Activated naive CD4-positive, alpha-beta T cell treated with anti-CD3 and anti-CD28 coated beads, Interleukin-2, amount 50 U/mL, for 16 hours (primary cell): Measurements from ENCODE around the gene POU4F1.
"Not testable (repeated sequence)": the region's sequence is repeated elsewhere in the genome, so short reads cannot be mapped to it uniquely, and the experiment has no call there.

Experiments used
- DNase-seq: peaks from one replicate; pipeline ENCODE4 v3.0.0-alpha.2; 2020

Gene POU4F1

DNA sequence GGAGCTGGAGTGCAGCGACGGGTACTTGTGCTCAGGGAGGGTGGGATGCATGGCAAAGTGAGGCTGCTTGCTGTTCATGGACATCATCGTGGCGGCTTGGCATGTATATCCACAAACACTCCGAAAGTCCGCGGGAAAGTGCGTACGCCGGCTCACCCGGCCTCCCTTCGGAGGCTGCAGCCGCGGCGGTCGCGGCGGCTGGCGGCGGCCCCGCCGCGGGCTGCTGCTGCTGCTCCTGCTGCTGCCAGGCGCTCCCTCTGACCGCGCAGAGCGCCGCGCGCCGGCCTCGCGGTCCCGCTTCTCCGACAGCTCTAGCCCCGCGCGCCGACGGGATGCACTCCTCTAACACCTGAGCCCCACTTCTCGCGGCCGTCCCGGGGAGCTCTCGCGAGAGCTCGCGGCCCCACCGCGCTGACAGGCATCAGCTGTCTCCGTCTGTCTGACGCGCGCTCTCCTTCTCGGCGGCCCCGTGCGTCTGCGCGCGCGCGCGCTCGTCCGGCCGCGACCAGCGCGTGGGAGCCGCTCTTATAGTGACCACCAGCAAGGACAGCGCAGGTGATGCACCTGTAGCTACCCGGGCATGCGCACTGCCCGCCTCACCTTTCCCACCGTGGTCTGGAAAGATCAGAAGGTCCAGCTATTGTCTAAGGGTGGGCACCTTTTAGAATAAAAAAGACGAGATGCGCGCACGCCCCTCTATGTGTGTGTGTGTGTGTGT lies at the start of gene POU4F1:
TSS of gene POU4F1 (minus strand) at position 313 of the 718 bp plus-strand sequence. CDS start at position 87, 226 bp downstream.
- DNase-seq, result peak; percentile 61

DNA sequence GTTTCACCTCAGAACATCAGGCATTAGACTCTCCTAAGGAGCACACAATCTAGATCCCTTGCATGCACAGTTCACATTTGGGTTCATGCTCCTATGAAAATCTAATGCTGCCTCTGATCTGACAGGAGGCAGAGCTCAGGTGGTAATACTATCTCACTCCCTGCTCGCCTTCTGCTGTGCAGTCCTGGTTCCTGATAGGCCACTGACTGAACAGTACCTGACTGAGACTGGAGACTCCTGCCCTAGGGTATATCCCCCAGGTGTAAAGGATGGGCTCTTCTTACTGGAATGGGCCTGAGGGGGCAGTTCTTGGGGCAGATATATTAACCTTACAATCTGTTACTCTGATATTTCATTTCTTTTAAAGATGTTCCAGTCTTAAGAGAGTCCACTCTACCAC lies 49.3 kb upstream of the POU4F1 start:
- no peak for DNase-seq

- DNase-seq, result no peak
Observed at GRCh38 chr13:78650717-78651083, 47.3 kb upstream of the POU4F1 start.

DNA sequence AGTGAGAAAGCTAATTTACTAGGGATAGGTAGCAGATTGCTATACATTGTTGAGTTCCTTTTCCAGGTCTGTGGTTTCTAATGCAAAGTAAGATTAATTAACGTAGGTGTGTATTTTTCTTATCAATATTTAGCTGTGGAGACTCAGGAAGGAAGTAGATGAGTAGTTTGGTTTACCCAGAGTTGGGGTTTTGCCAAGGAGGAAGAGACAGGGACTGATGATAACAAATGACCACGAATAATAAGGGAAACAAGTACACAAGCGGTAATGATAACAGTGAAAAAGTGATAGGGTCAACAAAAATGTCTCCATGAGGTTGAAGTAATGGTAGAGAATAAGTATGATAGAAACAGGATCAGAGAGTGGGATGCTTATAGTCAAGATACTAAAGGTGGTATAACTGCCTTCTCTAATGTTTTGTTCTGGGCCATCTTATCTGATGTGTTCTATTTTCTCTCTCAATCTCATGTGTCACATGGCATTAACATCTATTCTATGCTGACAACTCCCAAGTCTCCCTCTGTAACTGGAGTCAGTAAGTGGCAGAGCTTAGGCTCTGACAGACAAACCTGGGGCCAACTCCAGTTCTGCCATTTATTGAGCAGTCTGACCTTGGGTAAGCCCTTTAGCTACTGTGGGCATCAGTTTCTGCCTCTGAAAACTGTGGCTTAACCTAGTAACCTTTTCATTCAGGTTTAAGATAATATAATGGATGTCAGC lies 46.8 kb upstream of the POU4F1 start:
- no peak for DNase-seq

- not testable (repeated sequence) for DNase-seq
Observed at GRCh38 chr13:78647109-78647678, 43.8 kb upstream of the POU4F1 start.

DNA sequence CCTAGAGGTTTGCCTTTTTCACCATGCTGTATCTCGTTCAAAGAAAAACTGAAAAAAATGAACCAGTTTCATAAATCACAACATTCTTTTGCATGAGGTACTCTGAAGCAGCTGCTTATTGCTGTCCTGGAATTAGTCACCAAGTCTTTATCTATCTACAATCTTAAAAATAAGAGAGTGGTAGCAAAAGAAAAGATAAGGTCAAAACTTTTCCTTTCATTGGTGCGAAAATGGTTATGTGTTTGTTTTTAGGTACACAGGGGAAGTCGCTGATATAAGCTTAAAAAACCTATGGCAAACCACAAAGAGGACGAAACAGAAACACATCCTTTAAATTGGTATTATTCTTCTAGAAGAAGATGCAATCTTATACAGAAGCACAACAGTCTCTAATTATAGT lies 34.9 kb upstream of the POU4F1 start:
- no peak for DNase-seq

DNA sequence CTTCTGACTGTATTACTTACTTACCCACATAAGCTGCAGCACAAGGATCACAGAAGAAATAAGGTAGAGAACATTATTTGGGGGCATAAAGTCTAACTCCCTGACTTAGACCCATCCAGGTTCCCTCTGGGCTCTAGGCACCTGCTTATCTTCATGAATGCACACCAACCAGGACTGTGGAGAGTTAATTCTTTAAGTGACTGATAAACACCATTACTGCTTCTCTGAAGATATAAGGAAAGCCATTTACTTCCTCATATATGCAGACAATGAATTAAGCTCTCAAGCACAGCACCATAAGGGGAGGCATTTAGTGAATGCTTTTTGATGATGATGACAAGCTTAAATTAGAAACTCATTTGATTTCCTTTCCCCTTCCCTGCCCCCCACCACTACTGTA lies 33.1 kb upstream of the POU4F1 start:
- no peak for DNase-seq

GRCh38 chr13:78632996-78633395 lies 29.6 kb upstream of the POU4F1 start:
- no peak for DNase-seq

DNA sequence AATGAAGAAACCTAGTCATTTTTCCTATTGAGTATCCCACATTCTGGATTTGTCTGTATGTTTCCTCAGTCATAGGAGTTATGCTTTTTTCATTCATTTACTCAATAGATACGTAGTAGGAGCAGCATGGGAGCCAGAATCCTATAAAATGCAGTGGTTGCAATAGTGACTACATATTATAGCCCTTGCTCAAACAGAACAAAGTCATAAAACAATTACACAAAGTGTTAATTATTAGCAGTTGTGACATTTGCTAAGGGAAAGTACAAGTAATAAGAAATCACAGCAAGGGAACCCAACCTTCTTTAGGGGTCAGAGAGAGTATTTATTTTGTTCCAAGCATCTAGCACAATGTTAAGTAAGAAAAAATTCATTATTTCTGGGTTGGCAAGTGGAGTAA lies 27.7 kb upstream of the POU4F1 start:
- DNase-seq, result no peak

- no peak for DNase-seq
Observed at GRCh38 chr13:78630511-78630910, 27.2 kb upstream of the POU4F1 start.

DNA sequence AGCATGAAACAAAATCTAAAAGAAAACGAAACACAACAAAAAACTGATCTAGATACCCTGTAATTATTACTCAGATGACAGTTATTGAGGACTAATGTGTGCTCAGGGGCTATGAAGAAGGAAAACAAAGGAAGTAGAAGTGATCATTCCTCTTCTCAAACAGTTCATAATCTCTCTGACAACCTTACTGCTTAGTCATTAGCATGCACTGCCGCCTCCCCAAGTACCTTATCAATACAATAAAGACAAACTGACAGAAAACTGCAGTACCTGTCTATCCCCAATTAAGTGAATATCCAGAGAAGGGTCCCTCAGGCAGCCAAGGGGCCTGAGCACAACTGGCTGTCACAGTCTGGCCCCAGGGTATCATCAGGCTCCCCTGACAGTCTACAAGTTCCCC lies 22.0 kb upstream of the POU4F1 start:
- no peak for DNase-seq

DNA sequence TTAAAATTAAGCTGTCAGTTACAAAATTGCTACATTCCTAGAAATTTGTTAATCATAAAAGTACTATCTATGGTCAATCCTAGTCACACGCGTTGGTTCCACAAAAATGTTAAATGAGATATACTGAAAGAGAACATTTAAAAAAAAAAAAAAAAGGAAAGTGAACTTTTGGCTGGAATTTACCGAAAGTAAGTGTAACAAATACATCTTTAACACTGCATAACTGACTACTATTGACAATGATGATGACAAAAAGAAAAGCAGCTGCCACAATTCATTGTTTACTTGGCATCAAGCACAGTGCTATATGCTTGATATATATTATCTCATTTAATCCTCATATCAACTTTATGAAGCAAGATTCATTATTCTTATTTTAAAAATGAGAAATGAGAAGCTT lies 19.8 kb upstream of the POU4F1 start:
- DNase-seq, result no peak

- DNase-seq, result no peak
Observed at GRCh38 chr13:78620936-78621470, 17.7 kb upstream of the POU4F1 start.

DNA sequence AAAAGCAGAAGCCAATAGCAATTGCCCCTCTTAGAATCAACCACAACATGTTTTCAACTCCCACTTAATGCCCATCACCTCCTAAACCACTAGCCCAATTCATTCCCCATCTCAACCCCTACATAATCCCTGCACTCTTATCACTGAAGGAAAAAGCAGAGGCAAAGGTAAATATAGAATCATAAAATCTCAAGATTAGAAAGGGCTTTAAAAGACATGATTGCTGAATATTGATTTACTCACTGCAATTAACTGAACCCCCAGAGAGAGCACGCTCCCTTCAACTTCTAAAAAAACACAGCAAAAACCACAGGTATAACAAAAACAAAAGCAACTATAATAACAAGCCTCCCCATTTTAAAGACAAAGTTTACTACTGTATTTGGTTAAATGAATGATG lies 15.1 kb upstream of the POU4F1 start:
- no peak for DNase-seq

DNA sequence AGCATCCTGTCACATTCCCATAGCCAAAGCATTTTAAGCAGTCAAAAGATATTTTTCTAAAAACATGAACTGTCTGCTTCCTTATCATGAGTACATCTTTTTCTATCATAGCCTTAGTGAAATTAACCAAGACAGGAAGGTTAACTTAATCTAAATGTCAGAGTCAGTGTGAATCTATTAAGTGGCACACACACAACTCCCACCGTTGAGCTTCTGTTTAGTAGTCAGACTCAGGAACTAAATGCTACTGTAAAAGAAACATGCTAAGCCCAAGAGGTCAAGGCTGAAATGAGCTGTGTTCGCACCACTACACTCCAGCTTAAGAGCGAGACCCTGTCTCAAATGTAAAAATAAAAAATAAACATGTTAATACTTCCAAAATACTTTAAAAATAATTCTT lies 7.7 kb upstream of the POU4F1 start:
- no peak for DNase-seq

DNA sequence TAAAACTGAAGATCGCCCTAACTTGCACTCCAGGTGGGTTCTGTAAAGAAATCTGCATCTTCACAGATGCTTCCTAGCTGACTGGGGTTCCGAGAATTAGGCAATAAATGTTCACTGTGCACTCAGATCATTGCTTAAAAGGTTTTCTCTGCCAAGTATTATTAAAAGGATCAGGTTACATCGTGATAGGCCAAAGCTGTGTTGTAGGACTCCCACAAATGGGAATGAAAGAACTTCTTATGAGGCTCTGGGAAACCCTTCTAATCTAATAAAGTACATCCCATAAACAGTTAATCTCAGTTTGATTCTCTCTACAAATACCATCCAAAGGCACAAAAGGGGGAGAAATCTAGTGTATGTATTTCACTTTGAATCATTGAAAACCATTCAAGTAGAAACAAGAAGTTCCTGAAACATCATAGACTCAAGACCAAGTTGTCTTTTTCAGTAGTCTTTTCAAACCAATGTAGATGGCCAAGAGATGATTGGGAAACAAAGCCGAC lies 7.1 kb upstream of the POU4F1 start:
- DNase-seq, result no peak

- DNase-seq, result no peak
Observed at GRCh38 chr13:78609464-78610205, 6.3 kb upstream of the POU4F1 start.

- no peak for DNase-seq
Observed at GRCh38 chr13:78608688-78609463, 5.5 kb upstream of the POU4F1 start.

DNA sequence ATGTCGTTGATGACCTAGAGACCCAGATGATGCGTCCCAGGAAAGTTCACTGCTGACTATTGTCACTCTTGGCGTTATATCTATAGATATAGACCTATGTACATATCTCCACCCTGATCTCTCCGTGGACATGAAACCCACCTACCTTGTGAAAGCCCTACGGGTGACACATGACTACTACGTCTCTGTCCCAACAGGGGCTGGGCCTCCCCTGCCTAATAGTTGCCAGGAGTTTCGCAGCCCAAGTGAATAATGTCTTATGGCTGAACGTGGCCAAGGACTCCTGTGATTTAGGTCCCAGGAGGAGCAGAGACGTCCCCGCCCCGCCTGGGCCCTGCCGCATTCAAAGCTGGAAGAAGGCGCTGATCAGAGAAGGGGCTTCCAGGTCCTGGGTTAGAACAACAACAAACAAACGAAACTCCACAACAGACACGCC lies 4.9 kb upstream of the POU4F1 start:
- DNase-seq, result no peak

- DNase-seq, result no peak
Observed at GRCh38 chr13:78607409-78608251, 4.3 kb upstream of the POU4F1 start.
